ENCODE results near the gene UPK3A. TPM values are rescaled to one million over a fixed set of nuclear protein-coding genes. Genes with fewer than 3 reads are reported as not detected.

Gene UPK3A
- total and polyA plus RNA-seq, 2 of the 13 experiments (the other 11 are each of a cell fraction or from before 2014, with no cell fraction given), result 10.5 to 13.8 TPM

DNA sequence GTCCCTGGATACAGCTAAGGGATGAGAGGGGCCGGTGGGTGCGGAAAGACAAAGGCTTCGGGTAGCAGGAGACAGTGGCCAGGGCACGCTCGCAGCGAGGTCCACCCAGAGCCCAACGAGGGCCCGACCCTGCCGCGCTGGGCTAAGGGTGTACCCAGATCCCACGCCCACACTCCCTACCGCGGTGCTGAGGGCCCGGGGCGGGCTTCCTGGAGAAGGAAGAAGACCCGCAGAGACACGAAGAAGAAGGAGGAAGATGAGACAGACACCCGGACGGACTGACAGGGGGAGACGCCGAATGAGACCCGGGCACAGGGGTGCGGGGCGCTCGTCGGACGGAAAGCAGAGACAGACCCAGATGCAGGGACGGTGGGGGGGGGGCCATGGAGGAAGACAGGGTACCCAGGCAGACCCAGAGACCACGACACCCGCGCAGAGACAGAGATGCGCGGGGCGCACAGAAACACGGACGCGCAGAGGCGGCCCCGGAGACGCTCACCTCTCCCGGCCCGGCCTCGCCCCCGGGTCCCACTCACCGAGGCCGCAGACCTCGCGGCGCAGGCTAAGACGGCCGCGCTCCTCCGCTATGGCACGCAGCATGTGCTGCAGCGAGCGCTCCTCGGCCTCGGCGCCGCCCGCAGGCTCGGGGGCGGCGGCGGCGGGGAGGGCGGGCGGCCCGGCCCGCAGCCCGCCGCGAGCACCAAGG is 44.5 kb upstream of the UPK3A start (continued):
- TF ChIP-seq CCAR2 (optimal IDR thresholded peaks at IDR 0.05; ENCODE audit: low read depth, low read length) (no peak), ZNF160 (CRISPR knock-in tag; IDR thresholded peaks at IDR 0.05) (no peak), ZNF891 (CRISPR knock-in tag; IDR thresholded peaks at IDR 0.05) (peak; percentile 55; the same call in 1 of the 2 replicates), ATM (IDR thresholded peaks at IDR 0.05; ENCODE audit: borderline replicate concordance) (no peak), MXD4 (CRISPR knock-in tag; IDR thresholded peaks at IDR 0.05) (no peak), ZNF207 (IDR thresholded peaks at IDR 0.05; ENCODE audit: borderline replicate concordance) (no peak), ZNF430 (CRISPR knock-in tag; IDR thresholded peaks at IDR 0.05) (0 out of 2 replicates have a peak, but pooled peaks have one; percentile 29)
- TF ChIP-seq, protein P1, sequence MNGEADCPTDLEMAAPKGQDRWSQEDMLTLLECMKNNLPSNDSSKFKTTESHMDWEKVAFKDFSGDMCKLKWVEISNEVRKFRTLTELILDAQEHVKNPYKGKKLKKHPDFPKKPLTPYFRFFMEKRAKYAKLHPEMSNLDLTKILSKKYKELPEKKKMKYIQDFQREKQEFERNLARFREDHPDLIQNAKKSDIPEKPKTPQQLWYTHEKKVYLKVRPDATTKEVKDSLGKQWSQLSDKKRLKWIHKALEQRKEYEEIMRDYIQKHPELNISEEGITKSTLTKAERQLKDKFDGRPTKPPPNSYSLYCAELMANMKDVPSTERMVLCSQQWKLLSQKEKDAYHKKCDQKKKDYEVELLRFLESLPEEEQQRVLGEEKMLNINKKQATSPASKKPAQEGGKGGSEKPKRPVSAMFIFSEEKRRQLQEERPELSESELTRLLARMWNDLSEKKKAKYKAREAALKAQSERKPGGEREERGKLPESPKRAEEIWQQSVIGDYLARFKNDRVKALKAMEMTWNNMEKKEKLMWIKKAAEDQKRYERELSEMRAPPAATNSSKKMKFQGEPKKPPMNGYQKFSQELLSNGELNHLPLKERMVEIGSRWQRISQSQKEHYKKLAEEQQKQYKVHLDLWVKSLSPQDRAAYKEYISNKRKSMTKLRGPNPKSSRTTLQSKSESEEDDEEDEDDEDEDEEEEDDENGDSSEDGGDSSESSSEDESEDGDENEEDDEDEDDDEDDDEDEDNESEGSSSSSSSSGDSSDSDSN (CRISPR knock-in tag; IDR thresholded peaks at IDR 0.05), result peak; percentile 28; the same call in 1 of the 2 replicates
- TF ChIP-seq, protein P2, sequence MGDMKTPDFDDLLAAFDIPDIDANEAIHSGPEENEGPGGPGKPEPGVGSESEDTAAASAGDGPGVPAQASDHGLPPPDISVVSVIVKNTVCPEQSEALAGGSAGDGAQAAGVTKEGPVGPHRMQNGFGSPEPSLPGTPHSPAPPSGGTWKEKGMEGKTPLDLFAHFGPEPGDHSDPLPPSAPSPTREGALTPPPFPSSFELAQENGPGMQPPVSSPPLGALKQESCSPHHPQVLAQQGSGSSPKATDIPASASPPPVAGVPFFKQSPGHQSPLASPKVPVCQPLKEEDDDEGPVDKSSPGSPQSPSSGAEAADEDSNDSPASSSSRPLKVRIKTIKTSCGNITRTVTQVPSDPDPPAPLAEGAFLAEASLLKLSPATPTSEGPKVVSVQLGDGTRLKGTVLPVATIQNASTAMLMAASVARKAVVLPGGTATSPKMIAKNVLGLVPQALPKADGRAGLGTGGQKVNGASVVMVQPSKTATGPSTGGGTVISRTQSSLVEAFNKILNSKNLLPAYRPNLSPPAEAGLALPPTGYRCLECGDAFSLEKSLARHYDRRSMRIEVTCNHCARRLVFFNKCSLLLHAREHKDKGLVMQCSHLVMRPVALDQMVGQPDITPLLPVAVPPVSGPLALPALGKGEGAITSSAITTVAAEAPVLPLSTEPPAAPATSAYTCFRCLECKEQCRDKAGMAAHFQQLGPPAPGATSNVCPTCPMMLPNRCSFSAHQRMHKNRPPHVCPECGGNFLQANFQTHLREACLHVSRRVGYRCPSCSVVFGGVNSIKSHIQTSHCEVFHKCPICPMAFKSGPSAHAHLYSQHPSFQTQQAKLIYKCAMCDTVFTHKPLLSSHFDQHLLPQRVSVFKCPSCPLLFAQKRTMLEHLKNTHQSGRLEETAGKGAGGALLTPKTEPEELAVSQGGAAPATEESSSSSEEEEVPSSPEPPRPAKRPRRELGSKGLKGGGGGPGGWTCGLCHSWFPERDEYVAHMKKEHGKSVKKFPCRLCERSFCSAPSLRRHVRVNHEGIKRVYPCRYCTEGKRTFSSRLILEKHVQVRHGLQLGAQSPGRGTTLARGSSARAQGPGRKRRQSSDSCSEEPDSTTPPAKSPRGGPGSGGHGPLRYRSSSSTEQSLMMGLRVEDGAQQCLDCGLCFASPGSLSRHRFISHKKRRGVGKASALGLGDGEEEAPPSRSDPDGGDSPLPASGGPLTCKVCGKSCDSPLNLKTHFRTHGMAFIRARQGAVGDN (CRISPR knock-in tag; IDR thresholded peaks at IDR 0.05), result peak; percentile 78
